Activated naive CD4-positive, alpha-beta T cell treated with anti-CD3 and anti-CD28 coated beads, Interleukin-2, amount 10 ng/mL, durations not matched to agents 7 days and 5 days (primary cell): ENCODE data around the gene TMEM17.

Experiments used
- CTCF ChIA-PET: fragments of 350-600 bp; sonication (Branson Sonifier 250); formaldehyde crosslinking; loops from one replicate; lab custom pipeline; 2021; ENCODE audit warnings: antibody characterized with exemption; lab: Charles Lee
- DNase-seq: peaks from one replicate; pipeline ENCODE4 v3.0.0-alpha.2; 2020
- H3K27ac Mint-ChIP-seq: one replicate; pipeline ENCODE4 v1.8.0; 2021; ENCODE audit warnings: mild to moderate bottlenecking, moderate library complexity, mixed read lengths
- H3K27me3 Mint-ChIP-seq: one replicate; pipeline ENCODE4 v1.8.0; 2021; ENCODE audit warnings: mild to moderate bottlenecking, mixed read lengths
- H3K36me3 Mint-ChIP-seq: one replicate; pipeline ENCODE4 v1.8.0; 2021; ENCODE audit warnings: mixed read lengths
- H3K4me1 Mint-ChIP-seq: one replicate; pipeline ENCODE4 v1.8.0; 2021; ENCODE audit warnings: mixed read lengths
- H3K4me3 Mint-ChIP-seq: one replicate; pipeline ENCODE4 v1.8.0; 2021; ENCODE audit warnings: mild to moderate bottlenecking, moderate library complexity, mixed read lengths
- H3K9me3 Mint-ChIP-seq: one replicate; pipeline ENCODE4 v1.8.0; 2021; ENCODE audit warnings: mixed read lengths

TMEM17 gene

GRCh38 chr2:62498739-62499138 is 7.3 kb downstream of the TMEM17 start:
- Mint-ChIP-seq H3K4me3 (no peak overlapping the region), H3K27ac (no peak overlapping the region), H3K4me1 (no peaks in the 10 kb centered on the region), H3K36me3 (no peaks in the 10 kb centered on the region), H3K9me3 (no peaks in the 10 kb centered on the region), H3K27me3 (peaks cover 3% of the 10 kb centered on the region)
- CTCF ChIA-PET = no interaction called here
- no peak for DNase-seq

- Mint-ChIP-seq H3K4me3 (no peak overlapping the region), H3K27me3 (peaks cover 4% of the 10 kb centered on the region)
- CTCF ChIA-PET = no interaction called here
Observed at GRCh38 chr2:62495761-62496160, 10.2 kb downstream of the TMEM17 start.

GRCh38 chr2:62492048-62492447 is 13.9 kb downstream of the TMEM17 start:
- peaks cover 4% of the 10 kb centered on the region for H3K27me3 Mint-ChIP-seq
- no peak for DNase-seq
- CTCF ChIA-PET = no interaction called here
- H3K4me1 Mint-ChIP-seq = no peaks in the 10 kb centered on the region
- H3K4me3 Mint-ChIP-seq = no peak overlapping the region
- H3K36me3 Mint-ChIP-seq = no peaks in the 10 kb centered on the region
- H3K27ac Mint-ChIP-seq = no peak overlapping the region
- no peaks in the 10 kb centered on the region for H3K9me3 Mint-ChIP-seq

More at GRCh38 chr2:62495761-62496160, 10.2 kb downstream of the TMEM17 start:
- Mint-ChIP-seq H3K4me1 (no peaks in the 10 kb centered on the region), H3K9me3 (no peaks in the 10 kb centered on the region), H3K36me3 (no peaks in the 10 kb centered on the region), H3K27ac (no peak overlapping the region)
- DNase-seq = no peak

- H3K27me3 Mint-ChIP-seq = peaks cover 4% of the 10 kb centered on the region
Observed at GRCh38 chr2:62489702-62490101, 16.3 kb downstream of the TMEM17 start.

GRCh38 chr2:62489162-62489561 is 16.8 kb downstream of the TMEM17 start:
- H3K27me3 Mint-ChIP-seq = peaks cover 4% of the 10 kb centered on the region
- no peak overlapping the region for H3K27ac Mint-ChIP-seq
- no peaks in the 10 kb centered on the region for H3K4me1 Mint-ChIP-seq
- DNase-seq = no peak
- CTCF ChIA-PET = interaction anchor here (1.3 kb wide), 1 partner anchor 31 kb away, joined by 3 read pairs; no protein-coding TSS in a partner anchor
- H3K4me3 Mint-ChIP-seq = no peak overlapping the region
- H3K9me3 Mint-ChIP-seq = no peaks in the 10 kb centered on the region
- H3K36me3 Mint-ChIP-seq = no peaks in the 10 kb centered on the region

More at GRCh38 chr2:62489702-62490101, 16.3 kb downstream of the TMEM17 start:
- Mint-ChIP-seq H3K36me3 (no peaks in the 10 kb centered on the region), H3K4me1 (no peaks in the 10 kb centered on the region), H3K27ac (no peak overlapping the region), H3K9me3 (no peaks in the 10 kb centered on the region), H3K4me3 (no peak overlapping the region)
- CTCF ChIA-PET = no interaction called here
- DNase-seq = no peak

- Mint-ChIP-seq H3K27ac (no peak overlapping the region), H3K4me3 (no peak overlapping the region), H3K27me3 (no peaks in the 10 kb centered on the region), H3K9me3 (no peaks in the 10 kb centered on the region), H3K4me1 (no peaks in the 10 kb centered on the region), H3K36me3 (no peaks in the 10 kb centered on the region)
- no peak for DNase-seq
- CTCF ChIA-PET = interaction anchor here (1.0 kb wide), 1 partner anchor 29 kb away, joined by 3 read pairs; no protein-coding TSS in a partner anchor
Observed at GRCh38 chr2:62486439-62486765, 19.6 kb downstream of the TMEM17 start.

GRCh38 chr2:62485761-62486438 is 20.1 kb downstream of the TMEM17 start:
- Mint-ChIP-seq H3K36me3 (no peaks in the 10 kb centered on the region), H3K27me3 (no peaks in the 10 kb centered on the region), H3K4me1 (no peaks in the 10 kb centered on the region), H3K27ac (no peak overlapping the region), H3K4me3 (no peak overlapping the region), H3K9me3 (no peaks in the 10 kb centered on the region)
- CTCF ChIA-PET = no interaction called here
- no peak for DNase-seq

- Mint-ChIP-seq H3K4me3 (no peak overlapping the region), H3K27me3 (no peaks in the 10 kb centered on the region), H3K27ac (no peak overlapping the region), H3K4me1 (no peaks in the 10 kb centered on the region), H3K9me3 (no peaks in the 10 kb centered on the region), H3K36me3 (no peaks in the 10 kb centered on the region)
- CTCF ChIA-PET = interaction anchor here (1.0 kb wide), 1 partner anchor 26 kb away, joined by 4 read pairs; no protein-coding TSS in a partner anchor
- no peak for DNase-seq
Observed at GRCh38 chr2:62482558-62483352, 23.2 kb downstream of the TMEM17 start.

- CTCF ChIA-PET = no interaction called here
- Mint-ChIP-seq H3K27me3 (peaks cover 9% of the 10 kb centered on the region), H3K36me3 (no peaks in the 10 kb centered on the region)
Observed at GRCh38 chr2:62479917-62480316, 26.1 kb downstream of the TMEM17 start.

GRCh38 chr2:62478093-62478580 is 27.9 kb downstream of the TMEM17 start:
- DNase-seq = no peak
- CTCF ChIA-PET = interaction anchor here (0.7 kb wide), 1 partner anchor 21 kb away, joined by 4 read pairs; no protein-coding TSS in a partner anchor
- Mint-ChIP-seq H3K9me3 (no peaks in the 10 kb centered on the region), H3K36me3 (no peaks in the 10 kb centered on the region), H3K4me1 (no peaks in the 10 kb centered on the region), H3K27me3 (peaks cover 23% of the 10 kb centered on the region), H3K27ac (no peak overlapping the region), H3K4me3 (no peak overlapping the region)

More at GRCh38 chr2:62479917-62480316, 26.1 kb downstream of the TMEM17 start:
- H3K27ac Mint-ChIP-seq = no peak overlapping the region
- no peaks in the 10 kb centered on the region for H3K4me1 Mint-ChIP-seq
- DNase-seq = no peak
- no peaks in the 10 kb centered on the region for H3K9me3 Mint-ChIP-seq
- H3K4me3 Mint-ChIP-seq = no peak overlapping the region

GRCh38 chr2:62477573-62477972 is 28.4 kb downstream of the TMEM17 start:
- H3K4me1 Mint-ChIP-seq = no peaks in the 10 kb centered on the region
- H3K4me3 Mint-ChIP-seq = no peak overlapping the region
- H3K27ac Mint-ChIP-seq = no peak overlapping the region
- no peak for DNase-seq
- H3K9me3 Mint-ChIP-seq = no peaks in the 10 kb centered on the region
- CTCF ChIA-PET = no interaction called here
- no peaks in the 10 kb centered on the region for H3K36me3 Mint-ChIP-seq
- H3K27me3 Mint-ChIP-seq = peaks cover 25% of the 10 kb centered on the region

GRCh38 chr2:62475172-62476011 is 30.6 kb downstream of the TMEM17 start:
- Mint-ChIP-seq H3K4me1 (no peaks in the 10 kb centered on the region), H3K4me3 (no peak overlapping the region), H3K27me3 (peaks cover 39% of the 10 kb centered on the region), H3K27ac (no peak overlapping the region), H3K9me3 (no peaks in the 10 kb centered on the region), H3K36me3 (no peaks in the 10 kb centered on the region)
- no peak for DNase-seq
- CTCF ChIA-PET = interaction anchor here (0.6 to 1.5 kb wide), 3 partner anchors 15 to 550 kb away, joined by 3 to 6 read pairs (median 5); no protein-coding TSS in a partner anchor

- Mint-ChIP-seq H3K9me3 (no peaks in the 10 kb centered on the region), H3K4me3 (no peak overlapping the region), H3K27me3 (peaks cover 49% of the 10 kb centered on the region), H3K27ac (no peak overlapping the region), H3K36me3 (no peaks in the 10 kb centered on the region), H3K4me1 (no peaks in the 10 kb centered on the region)
- CTCF ChIA-PET = no interaction called here
- DNase-seq = no peak
Observed at GRCh38 chr2:62474176-62474575, 31.8 kb downstream of the TMEM17 start.
